ENCODE measurements around the gene ADCY1. TPM values are rescaled to one million over a fixed set of nuclear protein-coding genes. Genes with fewer than 3 reads are reported as not detected.

The ADCY1 gene
- total RNA-seq, 4 donors from 2014 or later = 0.49 to 1.2 (median 0.72) TPM

DNA sequence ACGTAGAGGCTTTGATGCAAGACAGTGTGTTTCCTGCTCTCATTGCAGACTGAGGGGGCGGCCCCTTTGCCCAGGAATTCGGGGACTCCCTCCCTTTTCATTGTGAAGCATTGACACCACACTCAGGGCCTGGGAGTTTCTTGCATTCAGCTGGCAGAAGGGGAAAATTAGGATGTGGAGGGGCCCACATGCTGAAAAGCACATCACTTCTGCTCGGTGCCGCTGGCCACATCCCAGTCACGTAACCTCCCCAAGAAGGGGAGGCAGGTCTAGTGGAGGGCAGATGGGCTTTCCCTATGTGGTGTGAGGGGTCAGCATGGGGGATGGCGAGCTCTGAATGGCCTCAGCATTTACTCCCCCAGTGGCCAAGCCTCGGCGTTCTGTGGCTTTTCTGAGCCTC is 47.9 kb downstream of the ADCY1 start:
- Histone ChIP-seq H3K36me3 (no peaks in the 10 kb centered on the region), H3K4me3 (no peak overlapping the region), H3K4me1 (no peaks in the 10 kb centered on the region), H3K27me3 (no peaks in the 10 kb centered on the region), H3K27ac (no peak overlapping the region), H3K9me3 (peaks cover 0 to 50% (median 0%) of the 10 kb centered on the region in 3 donors)
- 44 to 63% methylated on average over 2 to 3 of the region's 9 CpGs for WGBS, 2 donors (ENCODE audit: low coverage in 1 of 2)
- TF ChIP-seq POLR2AphosphoS5 (IDR thresholded peaks at IDR 0.05) (no peak), EP300 (IDR thresholded peaks at IDR 0.05) (no peak), POLR2A (IDR thresholded peaks at IDR 0.05) (no peak)
- TF ChIP-seq, protein P1, sequence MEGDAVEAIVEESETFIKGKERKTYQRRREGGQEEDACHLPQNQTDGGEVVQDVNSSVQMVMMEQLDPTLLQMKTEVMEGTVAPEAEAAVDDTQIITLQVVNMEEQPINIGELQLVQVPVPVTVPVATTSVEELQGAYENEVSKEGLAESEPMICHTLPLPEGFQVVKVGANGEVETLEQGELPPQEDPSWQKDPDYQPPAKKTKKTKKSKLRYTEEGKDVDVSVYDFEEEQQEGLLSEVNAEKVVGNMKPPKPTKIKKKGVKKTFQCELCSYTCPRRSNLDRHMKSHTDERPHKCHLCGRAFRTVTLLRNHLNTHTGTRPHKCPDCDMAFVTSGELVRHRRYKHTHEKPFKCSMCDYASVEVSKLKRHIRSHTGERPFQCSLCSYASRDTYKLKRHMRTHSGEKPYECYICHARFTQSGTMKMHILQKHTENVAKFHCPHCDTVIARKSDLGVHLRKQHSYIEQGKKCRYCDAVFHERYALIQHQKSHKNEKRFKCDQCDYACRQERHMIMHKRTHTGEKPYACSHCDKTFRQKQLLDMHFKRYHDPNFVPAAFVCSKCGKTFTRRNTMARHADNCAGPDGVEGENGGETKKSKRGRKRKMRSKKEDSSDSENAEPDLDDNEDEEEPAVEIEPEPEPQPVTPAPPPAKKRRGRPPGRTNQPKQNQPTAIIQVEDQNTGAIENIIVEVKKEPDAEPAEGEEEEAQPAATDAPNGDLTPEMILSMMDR (IDR thresholded peaks at IDR 0.05) = no peak
- ATAC-seq = no peak

DNA sequence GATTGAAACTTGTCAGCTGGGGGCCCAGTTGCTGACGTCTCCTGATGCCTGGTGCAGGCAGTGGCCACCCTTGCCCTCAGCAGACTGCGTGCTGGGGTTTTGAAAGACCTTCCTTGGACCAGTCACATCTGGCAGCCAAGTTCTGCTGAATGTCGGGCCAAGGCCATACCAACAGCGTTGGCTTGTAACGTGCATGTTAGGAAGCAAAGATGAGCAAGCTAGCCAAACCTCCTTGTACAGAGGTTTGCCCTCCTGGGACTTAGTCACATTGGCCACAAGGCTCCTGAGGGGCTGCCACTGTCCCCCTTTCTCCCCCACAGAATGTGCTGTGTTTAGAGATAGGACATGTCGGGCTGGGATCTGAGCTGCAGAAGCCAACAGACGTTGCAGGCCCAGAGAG is 49.0 kb downstream of the ADCY1 start:
- no peak overlapping the region for H3K27ac ChIP-seq
- H3K4me1 ChIP-seq = no peaks in the 10 kb centered on the region
- H3K36me3 ChIP-seq = no peaks in the 10 kb centered on the region
- no peak for TF ChIP-seq POLR2AphosphoS5 (IDR thresholded peaks at IDR 0.05)
- no peak for TF ChIP-seq EP300 (IDR thresholded peaks at IDR 0.05)
- TF ChIP-seq, protein P1 (IDR thresholded peaks at IDR 0.05) = no peak
- no peak for TF ChIP-seq POLR2A (IDR thresholded peaks at IDR 0.05)
- no peak overlapping the region for H3K4me3 ChIP-seq
- 72% methylated on average over 2 of the region's 7 CpGs; no CpG with 5 or more reads in 1 of the 2 donors for whole genome bisulfite sequencing, 2 donors (ENCODE audit: low coverage in 1 of 2)
- peaks cover 0 to 40% (median 0%) of the 10 kb centered on the region in 3 donors for H3K9me3 ChIP-seq
- no peaks in the 10 kb centered on the region for H3K27me3 ChIP-seq
- no peak for ATAC-seq

DNA sequence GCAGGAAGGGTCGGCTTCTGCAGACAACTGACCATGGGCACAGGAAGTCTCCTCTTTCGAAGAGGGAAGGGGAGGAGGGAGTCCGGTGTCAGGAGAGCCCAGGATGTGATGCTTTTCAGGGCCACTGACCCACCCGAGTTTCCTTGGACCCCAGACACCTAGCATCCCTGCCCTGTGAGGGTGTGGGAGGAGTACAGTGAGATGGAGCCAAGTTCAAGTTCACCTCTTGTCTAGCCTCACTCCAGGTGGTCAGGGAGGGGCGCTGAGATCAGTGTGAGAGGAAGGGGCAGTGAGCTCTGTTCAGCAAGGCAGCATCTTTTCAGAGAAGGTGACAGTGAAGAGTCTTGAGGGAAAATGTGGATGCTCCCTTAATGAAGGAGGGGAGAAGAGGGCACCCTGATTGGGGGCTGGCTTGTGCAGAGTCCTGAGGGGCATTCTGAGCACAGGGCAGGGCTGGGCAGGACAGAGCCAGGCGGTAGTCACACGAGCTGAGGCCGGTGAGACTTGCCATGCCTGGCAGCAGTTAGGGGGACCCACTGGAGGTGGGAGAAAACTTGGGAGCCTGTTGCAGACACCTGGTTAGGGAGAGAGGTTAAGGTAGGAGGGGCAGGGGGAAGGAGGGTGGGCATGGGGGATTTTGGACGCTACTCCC is 49.7 kb downstream of the ADCY1 start:
- ATAC-seq = no peak
- TF ChIP-seq, protein P1 (IDR thresholded peaks at IDR 0.05) = no peak
- TF ChIP-seq POLR2AphosphoS5 (IDR thresholded peaks at IDR 0.05) = no peak
- no peak for TF ChIP-seq EP300 (IDR thresholded peaks at IDR 0.05)
- no peak for TF ChIP-seq POLR2A (IDR thresholded peaks at IDR 0.05)
- WGBS, 2 donors (ENCODE audit: low coverage in 1 of 2) = 59 to 71% methylated on average over 3 to 6 of the region's 9 CpGs

DNA sequence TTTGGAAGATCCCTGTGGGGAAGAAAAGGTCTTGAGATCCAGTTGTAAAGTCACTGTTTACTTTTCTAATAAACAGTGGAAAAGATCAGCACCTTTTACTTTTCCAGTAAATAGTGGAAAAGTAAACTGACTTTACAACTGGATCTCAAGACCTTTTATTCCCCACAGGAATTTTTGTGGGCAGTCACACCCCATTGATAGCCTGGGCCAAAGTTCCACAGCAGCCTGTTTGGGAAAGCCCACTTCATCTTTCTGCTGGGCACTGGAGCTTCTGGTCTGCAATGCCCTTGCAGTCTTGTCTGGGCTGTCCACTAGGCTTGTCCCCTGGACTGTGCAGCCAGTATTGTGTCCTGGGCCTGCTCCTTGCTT is 50.2 kb downstream of the ADCY1 start:
- Histone ChIP-seq H3K27ac (no peak overlapping the region), H3K27me3 (no peaks in the 10 kb centered on the region), H3K4me1 (no peaks in the 10 kb centered on the region), H3K9me3 (peaks cover 0 to 36% (median 0%) of the 10 kb centered on the region in 3 donors), H3K4me3 (no peak overlapping the region), H3K36me3 (no peaks in the 10 kb centered on the region)
- no peak for ATAC-seq
- TF ChIP-seq EP300 (IDR thresholded peaks at IDR 0.05) = no peak

More for the DNA sequence above, 49.7 kb downstream of the ADCY1 start:
- no peak overlapping the region for H3K4me3 ChIP-seq
- peaks cover 0 to 36% (median 0%) of the 10 kb centered on the region in 3 donors for H3K9me3 ChIP-seq
- no peaks in the 10 kb centered on the region for H3K36me3 ChIP-seq
- no peak overlapping the region for H3K27ac ChIP-seq
- no peaks in the 10 kb centered on the region for H3K27me3 ChIP-seq
- H3K4me1 ChIP-seq = no peaks in the 10 kb centered on the region

DNA sequence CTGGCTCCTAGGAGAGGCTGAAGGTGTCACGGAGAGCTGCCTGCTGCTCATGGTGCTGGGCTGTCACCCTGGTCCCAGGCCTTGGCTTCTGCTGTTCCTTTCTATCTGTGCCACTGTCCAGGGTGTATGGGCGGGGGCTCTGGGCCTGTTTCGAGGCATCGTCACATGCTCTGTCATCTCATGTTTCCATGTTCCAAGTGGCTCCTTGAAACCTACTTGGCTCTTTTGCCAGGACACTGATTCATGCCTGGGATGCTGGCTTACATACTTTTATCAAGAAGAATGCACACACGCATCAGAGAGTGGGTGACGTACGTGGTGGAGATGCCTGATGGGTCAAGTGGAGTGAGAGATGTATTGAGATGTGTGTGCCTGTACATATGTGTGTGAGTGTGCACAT is 50.9 kb downstream of the ADCY1 start:
- no peak overlapping the region for H3K27ac ChIP-seq
- H3K9me3 ChIP-seq = peaks cover 0 to 35% (median 0%) of the 10 kb centered on the region in 3 donors
- no peaks in the 10 kb centered on the region for H3K36me3 ChIP-seq
- H3K4me1 ChIP-seq = no peaks in the 10 kb centered on the region
- no peaks in the 10 kb centered on the region for H3K27me3 ChIP-seq
- no peak for ATAC-seq
- TF ChIP-seq, protein P1 (IDR thresholded peaks at IDR 0.05) = no peak
- TF ChIP-seq POLR2AphosphoS5 (IDR thresholded peaks at IDR 0.05) (no peak), POLR2A (IDR thresholded peaks at IDR 0.05) (no peak), EP300 (IDR thresholded peaks at IDR 0.05) (no peak)
- no peak overlapping the region for H3K4me3 ChIP-seq
- 75 to 89% methylated on average over 3 to 7 of the region's 7 CpGs for WGBS, 2 donors (ENCODE audit: low coverage in 1 of 2)
